ENCODE results near the gene MAP3K21.
A peak's percentile ranks its signal among the peaks of the same experiment; 100 is the strongest.

MAP3K21 gene

DNA sequence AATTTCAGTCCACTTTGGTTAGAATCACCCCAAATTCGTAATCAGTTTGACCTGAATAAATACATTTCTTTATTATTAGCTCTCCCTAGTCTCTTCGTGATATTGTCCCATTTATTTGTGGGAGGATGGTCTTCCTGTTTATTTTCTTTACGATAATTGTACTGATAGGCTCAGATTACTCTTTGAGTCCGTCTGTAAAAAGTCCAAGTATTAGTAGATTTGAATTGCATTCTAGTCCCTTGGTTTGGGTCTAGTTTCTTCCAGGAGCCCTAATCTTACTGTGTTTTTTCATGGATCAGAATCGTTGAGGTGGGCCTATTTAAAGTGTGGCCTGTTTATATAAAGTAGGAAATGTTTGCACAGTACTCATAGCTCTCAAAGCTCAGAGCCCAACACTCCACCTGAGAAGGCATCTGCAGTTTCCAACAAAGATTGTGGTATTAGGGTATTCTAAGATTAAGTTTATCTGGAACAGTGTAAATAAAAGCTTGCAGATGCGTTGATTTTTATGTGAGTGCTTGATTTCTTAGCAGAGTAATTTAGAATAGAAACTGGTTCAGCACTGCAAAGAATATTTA, 33.1 kb downstream of the MAP3K21 start:
- no peak for DNase-seq

DNA sequence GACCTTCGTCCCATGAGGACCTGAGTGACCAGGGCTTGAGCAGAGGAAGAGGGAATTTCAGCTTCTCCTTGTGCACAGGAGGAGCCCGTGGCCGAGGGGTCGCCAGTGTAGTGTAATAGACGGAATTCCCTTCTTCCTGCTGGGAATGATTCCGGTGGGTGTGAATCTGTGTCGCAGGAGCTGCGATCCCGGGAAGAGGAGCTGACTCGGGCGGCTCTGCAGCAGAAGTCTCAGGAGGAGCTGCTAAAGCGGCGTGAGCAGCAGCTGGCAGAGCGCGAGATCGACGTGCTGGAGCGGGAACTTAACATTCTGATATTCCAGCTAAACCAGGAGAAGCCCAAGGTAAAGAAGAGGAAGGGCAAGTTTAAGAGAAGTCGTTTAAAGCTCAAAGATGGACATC, 34.4 kb downstream of the MAP3K21 start:
- DNase-seq = no peak

DNA sequence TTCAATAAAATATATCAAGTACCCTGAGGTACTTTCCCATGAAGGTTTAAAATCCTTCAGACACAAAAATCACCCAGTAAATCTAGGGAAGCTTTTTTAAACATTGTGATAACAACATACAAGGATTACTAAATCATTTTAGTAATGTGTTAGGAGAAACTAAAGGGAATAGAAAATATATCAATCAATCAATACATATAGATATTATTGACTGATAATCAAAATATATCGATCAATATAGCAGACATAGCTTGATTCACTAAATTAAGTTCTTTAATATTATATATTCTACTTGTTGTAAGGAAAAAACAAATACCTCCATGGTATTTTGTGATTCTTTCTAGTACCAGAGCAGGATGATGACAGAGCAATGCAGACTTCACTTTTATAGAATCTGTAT, 35.2 kb downstream of the MAP3K21 start:
- no peak for DNase-seq

DNA sequence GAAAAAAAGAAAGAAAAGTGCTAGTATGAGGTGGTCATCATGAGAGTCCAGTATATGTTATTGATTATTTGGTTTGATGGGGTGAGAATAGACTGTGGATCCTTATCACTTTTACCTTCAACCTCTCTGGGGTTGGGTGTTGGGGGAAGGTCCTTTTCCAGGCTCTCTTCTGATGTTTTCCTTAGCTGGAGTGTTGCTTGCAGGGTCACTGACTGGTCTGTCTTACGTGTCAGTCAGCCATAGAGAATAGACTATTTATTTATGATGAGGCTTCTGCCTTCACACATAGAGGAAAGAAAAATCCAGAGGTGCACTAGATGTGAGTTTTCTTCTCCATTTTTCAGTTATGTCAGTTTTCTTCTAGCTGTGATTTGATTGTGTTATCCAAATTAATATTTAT, 36.5 kb downstream of the MAP3K21 start:
- DNase-seq = no peak

DNA sequence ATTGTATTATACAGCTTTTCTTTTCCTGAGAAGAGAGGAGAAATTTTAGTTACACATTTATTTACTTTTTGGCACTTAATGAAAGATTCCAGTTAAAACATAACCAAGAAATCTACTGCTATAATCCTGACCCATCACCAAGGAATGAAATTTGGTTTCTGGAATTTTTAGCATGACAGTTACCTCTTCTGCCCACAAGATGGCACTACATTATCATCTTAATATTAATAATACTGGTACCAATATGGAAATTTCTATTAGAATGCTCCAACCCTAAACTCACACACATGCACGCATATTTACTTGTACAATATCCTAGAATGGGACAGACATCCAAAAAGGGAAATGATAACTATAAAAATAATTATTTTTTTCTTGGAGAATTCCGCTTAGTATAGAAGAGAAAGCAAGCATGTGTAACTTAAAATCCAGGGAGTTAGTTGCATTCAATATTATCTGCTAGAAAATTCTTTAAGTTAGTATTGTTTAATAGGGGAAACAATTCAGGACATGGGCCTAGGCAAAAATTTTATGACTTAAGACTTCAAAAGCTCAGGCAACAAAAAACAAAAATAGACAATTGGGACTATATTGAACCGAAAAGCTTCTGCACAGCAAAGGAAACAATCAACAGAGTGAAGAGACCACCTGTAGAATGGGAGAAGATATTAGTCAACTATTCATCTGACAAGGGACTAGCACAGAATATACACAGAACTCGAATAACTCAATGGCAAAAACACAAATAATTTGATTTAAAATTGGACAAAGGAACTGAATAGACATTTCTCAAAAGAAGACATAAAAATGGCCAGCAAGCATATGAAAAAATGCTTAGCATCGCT, 37.4 kb downstream of the MAP3K21 start:
- DNase-seq = no peak

DNA sequence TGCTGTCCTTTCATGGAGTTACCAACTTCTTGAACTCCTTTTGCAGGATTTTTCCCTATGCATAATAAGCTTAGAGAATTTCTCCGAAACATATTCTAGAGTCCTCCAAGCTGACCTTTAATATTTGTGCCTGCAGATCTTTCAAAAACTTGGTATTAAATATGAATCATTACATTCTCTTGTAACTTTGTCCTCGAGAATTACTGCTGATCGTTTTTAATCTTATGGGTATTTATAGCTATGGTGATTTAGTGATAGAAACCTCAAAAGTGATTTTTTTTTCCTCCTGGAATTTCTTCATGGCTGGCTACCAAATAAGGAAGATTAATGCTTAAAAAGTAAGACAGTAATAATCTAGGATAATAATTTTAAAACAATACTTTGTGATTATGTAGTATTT, 39.1 kb downstream of the MAP3K21 start:
- no peak for DNase-seq

DNA sequence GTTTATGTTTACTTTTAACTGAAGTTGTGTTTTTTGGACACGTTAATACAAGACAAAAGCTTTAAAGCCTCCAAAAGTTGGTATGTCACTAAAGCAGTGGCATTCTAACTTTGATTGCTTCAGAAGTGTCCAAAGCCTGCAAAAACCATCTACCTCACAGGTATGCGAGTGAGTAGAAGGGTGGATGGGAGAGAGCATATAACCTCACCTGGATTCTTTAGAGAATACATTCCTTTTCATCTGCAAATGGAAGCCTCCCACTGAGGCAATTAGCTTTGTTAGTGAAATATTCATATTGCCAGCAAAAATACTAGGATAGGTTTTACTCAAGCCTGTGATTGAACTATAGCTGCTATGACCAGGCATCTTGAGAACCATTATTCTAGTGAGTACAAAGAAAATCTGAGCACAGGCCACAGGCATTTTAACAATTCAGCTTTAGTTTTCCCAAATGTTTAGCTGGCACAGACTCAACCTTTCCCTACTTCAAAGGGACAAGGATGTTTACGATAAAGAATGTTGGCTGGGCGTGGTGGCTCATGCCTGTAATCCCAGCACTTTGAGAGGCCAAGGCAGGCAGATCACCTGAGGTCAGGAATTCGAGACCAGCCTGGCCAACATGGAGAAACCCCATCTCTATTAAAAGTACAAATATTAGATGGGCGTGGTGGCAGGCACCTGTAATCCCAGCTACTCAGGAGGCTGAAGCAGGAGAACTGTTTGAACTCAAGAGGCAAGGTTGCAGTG, 39.7 kb downstream of the MAP3K21 start:
- no peak for DNase-seq

DNA sequence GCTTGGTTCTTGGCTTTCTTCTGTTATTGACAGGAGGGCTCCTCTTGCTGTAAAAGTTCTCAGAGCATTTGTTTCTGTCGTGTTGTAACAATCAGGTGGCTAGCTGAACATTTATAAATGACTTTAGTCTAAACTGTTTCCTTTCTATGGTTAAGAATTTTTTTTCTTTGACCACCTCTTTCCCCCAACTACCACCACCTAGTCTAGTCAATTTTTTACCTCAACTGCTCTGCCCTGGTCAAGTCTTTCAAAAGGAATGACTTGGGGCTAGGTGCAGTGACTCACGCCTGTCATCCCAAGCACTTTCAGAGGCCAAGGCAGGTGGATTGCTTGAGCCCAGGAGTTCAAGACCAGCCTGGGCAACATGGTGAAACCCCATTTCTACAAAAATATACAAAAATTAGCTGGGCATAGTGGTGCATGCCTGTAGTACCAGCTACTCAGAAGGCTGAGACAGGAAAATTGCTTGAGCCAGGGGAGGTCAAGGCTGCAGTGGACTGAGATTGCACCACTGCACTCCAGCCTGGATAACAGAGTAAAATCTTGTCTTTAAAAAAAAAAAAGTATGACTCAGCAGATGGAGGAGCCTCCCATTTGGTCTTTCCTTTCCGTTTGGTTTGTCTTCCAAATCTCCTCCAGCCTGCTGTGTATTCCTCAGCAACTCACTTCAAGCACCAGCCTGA, 40.7 kb downstream of the MAP3K21 start:
- DNase-seq = no peak

DNA sequence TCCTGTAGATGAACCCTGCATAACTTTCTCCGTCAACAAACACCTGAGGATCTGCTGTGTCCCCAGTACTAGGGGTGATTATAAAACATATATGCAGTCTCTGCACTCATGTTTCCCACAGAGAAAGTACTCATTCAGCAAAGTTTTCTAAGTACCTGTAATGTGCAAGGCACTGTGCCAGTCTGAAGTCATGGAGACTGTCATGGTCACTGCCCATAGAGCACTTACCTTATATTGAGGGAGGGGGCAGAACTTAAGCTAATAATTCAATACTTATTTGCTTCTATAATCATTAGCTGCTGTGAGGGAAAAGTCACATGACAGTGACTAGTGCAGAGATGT, 41.2 kb downstream of the MAP3K21 start:
- DNase-seq = peak; percentile 57

DNA sequence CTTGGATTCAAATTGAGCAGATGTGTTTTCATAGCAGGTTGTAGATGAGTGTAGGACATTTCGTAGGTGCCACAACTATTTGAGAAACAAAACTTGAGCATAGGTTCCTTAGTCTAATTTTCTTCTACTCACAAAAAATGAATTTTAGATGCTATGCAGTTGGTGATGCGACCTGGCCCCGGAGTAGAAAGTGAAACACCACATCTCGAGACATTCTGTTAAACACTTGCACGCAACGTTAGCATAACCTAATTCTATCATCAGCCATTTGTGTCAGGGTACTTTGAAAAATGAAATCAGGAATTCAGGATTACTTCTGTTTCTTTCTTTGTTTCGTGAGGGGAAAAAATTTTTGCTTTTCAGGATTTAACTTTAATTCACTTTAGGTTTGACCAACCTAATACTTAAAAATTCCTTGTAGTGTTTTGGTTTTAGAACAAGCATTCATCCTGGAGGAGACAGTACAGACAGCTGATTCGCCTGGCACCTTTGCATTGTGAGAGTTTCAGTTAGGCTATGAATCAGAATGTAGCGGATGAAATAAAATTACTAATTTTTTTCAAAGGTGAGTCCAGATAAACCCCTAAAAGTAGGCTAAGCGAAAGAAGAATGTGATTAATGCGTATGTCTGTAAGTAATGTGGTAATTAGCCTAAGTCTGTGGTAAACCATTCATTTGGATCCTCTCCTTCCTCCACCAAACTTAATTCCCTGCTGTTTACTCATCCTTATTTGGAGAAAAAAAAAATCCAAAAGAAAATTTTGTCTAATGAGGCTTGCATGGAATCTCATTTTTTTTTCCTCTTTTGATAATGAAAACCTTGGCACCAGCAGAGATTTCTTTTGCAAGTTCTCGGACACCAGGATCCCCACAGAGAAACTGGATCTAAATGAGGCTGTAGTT, 44.9 kb downstream of the MAP3K21 start:
- DNase-seq = no peak

DNA sequence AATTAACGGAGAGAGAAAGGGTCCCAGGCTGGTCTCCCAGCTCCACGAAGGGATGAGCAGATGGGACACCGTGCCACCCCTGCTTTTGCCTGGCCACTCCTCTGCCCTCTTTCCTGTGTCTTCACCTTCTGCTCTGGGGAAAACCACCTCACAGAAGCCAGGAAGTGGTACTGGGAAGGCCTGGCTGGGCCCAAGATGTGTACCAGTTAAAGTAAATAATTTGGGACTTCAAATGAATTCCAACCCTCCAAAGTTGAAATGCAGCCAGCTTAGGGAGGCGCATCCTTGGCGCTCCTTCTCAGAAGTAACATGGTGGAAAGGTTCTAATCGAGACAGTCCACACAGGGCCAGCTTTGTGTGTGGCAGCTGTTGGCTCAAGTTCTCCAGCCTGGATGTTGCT, 45.7 kb downstream of the MAP3K21 start:
- no peak for DNase-seq

DNA sequence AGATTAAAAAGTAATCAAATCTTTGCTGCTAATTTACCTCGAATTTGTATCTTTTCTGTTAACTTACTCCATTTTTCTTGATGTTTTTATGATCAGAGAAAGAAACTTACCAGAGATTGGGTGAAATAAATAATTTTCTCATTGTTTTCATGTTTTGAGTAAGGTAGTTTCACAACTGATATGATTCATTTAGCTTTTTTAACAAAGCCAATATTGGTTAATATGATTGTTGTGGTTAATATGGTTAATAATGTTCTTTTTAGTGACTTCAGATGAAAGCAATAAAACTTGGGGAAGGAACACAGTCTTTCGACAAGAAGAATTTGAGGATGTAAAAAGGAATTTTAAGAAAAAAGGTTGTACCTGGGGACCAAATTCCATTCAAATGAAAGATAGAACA, 48.1 kb downstream of the MAP3K21 start:
- DNase-seq = no peak

DNA sequence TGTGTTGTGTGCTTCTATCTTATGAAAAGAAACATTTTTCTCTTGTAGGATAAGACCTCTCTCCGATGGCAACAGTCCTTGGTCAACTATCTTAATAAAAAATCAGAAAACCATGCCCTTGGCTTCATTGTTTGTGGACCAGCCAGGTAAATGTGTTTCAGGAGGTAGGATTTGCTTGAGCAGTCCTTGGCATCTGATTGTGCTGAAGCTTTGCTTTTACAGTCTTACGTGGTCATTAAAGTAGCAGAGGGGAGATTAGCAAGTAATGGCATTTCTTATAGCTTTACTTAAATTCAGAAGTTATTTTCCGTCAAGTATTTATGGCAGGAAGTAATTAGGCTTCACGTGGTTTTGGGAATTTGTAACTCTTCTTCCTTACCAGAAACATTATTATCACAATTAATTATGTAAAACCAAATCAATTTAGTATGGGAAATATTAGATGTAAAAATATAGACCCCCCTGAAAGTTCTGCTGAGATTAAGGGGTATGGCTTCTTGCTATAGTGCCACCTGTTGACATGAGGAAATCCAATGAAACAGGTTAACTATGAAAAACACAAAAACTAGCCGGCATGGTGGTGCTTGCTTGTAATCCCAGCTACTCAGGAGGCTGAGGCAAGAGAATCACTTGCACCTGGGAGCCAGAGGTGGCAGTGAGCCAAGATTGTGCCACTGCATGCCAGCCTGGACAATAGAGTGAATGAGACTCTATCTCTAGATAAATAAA, 49.0 kb downstream of the MAP3K21 start:
- DNase-seq = no peak

DNA sequence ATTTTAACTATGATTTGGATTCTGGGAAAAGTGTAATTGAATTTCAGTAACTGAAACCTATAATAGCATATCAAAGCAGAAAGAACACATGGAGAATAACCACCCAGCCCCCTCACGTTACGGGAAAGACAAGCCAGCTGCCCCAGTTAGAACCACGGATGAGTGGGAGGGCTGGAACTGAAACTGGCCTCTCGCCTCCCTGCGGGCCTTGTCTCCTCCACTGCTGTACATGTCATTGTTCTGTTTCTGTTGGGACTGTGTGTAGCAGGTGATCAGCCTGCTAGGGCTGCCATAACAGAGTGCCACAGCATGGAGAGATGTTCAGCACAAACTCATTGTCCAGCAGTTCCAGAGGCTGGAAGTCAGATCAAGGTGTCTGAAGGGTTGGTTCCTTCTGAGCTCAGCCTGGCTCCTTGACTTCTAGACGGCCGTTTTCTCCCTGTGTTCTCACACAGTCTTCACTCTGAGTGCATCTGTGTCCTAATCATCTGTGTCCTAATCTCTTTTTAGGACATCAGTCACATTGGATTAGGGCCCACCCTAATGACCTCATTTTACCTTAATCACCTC, 52.4 kb downstream of the MAP3K21 start:
- DNase-seq = no peak

DNA sequence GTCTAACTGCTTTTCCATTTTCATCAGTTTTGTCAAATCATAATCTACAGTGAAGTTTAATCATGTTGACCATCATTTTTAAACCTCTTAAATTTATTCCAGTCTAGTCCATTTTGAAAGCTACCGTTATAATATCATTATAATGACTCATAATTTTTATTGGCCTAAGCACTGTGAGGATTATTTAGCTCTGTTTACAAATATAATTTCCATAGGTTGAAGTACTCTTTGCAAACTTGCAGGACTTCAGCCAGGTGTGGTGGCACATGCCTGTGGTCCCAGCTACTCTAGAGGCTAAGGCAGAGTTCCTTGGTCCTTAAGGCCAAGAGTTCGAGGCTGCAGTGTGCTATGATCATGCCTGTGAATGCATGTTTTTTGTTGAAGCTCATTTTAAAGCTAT, 54.3 kb downstream of the MAP3K21 start:
- no peak for DNase-seq

DNA sequence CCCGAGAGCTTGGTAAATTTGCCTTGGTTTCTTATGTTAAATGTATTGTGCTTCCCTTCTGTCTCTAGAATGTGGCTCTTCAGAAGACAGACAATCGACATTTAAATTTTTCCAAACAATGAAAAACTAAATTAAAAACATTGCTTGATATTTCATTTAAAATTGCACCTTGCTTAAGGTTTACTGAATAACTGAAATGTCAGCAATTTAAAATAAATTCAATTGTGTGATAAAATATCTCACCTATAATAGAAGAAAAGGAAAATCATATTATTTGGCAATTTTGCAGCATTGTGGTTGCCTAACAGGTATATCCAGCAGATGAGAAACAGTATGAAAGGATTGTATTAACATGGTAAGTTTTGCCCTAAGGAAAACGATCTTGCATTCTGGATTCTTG, 56.5 kb downstream of the MAP3K21 start:
- DNase-seq = no peak

DNA sequence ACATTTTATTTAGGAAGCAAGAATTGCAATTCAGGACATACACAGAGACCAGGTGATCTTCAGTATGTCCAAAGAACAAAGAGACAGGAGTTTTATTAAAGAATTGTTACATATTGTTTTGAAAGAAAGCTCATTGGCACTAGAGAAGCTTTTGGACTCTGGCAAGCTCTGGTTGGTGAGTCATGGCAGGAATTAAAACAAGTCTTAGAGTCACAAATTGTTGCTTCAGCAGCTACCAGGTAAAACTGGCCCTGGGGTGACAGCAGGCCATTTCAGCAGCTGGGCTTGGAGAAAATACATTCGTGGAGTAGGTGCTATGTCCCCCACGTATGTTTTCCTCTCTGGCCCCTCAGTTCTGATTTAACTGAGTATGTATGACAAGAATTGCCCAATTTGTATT, 58.8 kb downstream of the MAP3K21 start:
- no peak for DNase-seq

DNA sequence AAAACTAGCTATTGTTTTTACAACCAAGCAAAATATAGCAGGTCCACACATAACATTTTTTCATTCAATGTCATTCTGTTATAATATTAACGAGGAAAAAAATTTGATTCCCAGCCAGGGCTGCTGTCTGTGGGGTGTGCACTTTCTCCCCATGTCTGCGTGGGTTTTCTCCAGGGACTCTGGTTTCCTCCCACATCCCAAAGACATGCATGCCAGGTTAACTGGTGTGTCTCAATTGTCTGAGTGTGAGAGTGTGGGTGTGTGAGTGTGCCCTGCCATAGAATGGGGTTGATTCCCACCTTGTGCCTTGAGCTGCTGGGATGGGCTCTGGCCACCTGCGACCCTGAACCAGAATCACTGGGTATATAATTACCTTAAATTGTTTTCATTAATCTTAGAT, 60.1 kb downstream of the MAP3K21 start:
- DNase-seq = no peak

DNA sequence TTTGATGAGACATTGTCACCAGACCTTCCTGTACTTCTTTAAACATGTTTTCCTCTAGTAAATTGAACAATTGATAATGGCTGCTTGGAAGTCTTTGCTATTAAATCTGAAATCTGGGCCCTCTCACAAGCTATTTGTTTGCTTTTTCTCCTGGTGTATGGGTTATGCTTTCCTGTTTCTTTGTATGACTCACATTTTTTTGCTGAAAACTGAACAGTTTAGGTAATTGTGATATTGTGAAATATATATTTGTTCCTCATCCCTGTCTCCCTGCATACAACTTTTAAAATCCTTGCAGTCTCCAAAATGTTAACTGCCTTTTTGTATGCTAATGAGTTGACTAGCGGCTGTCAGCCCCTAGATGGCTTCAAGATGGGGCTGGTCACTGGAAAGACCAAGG, 61.6 kb downstream of the MAP3K21 start:
- DNase-seq = no peak

DNA sequence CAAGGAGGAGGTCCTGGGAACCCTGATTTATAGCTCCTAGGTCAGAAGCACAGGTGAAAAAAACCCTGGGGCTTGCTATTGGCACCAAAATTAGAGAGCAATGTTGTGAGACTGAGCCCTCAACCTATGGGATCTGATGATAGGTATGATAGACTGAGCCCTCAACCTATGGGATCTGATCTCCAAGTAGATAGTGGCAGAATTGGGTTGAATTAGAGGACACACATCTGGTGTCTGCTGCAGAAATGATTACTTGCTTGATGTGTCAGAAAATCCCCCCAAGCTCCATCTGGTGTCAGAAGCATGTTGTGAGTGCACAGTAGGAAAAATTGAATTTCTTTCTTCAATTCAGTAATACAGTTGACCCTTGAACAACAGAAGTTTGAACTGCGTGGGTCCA, 62.4 kb downstream of the MAP3K21 start:
- DNase-seq = no peak
